IMR-90 (cell line): ENCODE data around the gene RAI1. TPM values are rescaled to one million over a fixed set of nuclear protein-coding genes. Genes with fewer than 3 reads are reported as not detected.

Experiments
- ATAC-seq: fragments of 200-7000 bp; cut with Tn5 transposase; 2 replicates; pipeline ENCODE4 v1.9.1; 2020; ENCODE audit warnings: low read depth, mild to moderate bottlenecking, moderate library complexity
- BruUV-seq: library from RNA; stranded (reverse); fragments of 400-500 nt; replicated peaks from 2 replicates; lab custom pipeline; 2021; lab: Mats Ljungman, UMichigan
- CTCF ChIA-PET: fragments of 300-600 bp; formaldehyde crosslinking; extraction: SDS; loops from one replicate; lab custom pipeline; 2021; ENCODE audit warnings: antibody characterized with exemption; lab: Yijun Ruan, JAX
- POLR2A ChIA-PET: fragments of 300-600 bp; sonication (Branson Sonifier 250); formaldehyde crosslinking; loops from one replicate; lab custom pipeline; 2022; ENCODE audit warnings: antibody characterized with exemption; ENCODE audit not compliant: unreplicated experiment; lab: Charles Lee
- DNase-seq: peaks from one replicate; pipeline ENCODE4 v3.0.0; 2013
- H2AFZ ChIP-seq: replicated peaks from 2 replicates; pipeline ENCODE3; 2013; ENCODE audit warnings: low read length, mild to moderate bottlenecking; ENCODE audit not compliant: poor library complexity
- H2AK5ac ChIP-seq: 2 replicates; pipeline ENCODE4 v1.6.1; 2013; ENCODE audit warnings: low read depth, low read length, inconsistent platforms
- H2AK9ac ChIP-seq: replicated peaks from 2 replicates; pipeline ENCODE3; 2013; ENCODE audit warnings: mild to moderate bottlenecking, low read depth, low read length, moderate library complexity; ENCODE audit not compliant: poor library complexity
- H2BK120ac ChIP-seq: 2 replicates; pipeline ENCODE4 v1.6.1; 2013; ENCODE audit warnings: low read depth, low read length, inconsistent platforms
- H2BK15ac ChIP-seq: 3 replicates; pipeline ENCODE4 v1.6.1; 2013; ENCODE audit warnings: low read depth, low read length, inconsistent platforms
- H2BK20ac ChIP-seq: 2 replicates; pipeline ENCODE4 v1.6.1; 2013; ENCODE audit warnings: low read depth, mild to moderate bottlenecking, inconsistent platforms, low read length, moderate library complexity
- H2BK5ac ChIP-seq: 2 replicates; pipeline ENCODE4 v1.6.1; 2013; ENCODE audit warnings: mild to moderate bottlenecking, low read depth, low read length, inconsistent platforms; ENCODE audit not compliant: poor library complexity, severe bottlenecking
- H3K14ac ChIP-seq: replicated peaks from 2 replicates; pipeline ENCODE4 v1.6.1; 2013; ENCODE audit warnings: low read depth, low read length, inconsistent platforms
- H3K18ac ChIP-seq: 2 replicates; pipeline ENCODE4 v1.6.1; 2013; ENCODE audit warnings: low read depth, low read length, control low read depth
- H3K23ac ChIP-seq: 2 replicates; pipeline ENCODE4 v1.6.1; 2013; ENCODE audit warnings: low read depth, low read length, inconsistent platforms
- H3K27ac ChIP-seq: 2 replicates; pipeline ENCODE4 v1.5.1; 2013; ENCODE audit warnings: mild to moderate bottlenecking, control low read depth, low read length; ENCODE audit not compliant: insufficient read depth
- H3K27me3 ChIP-seq: 2 replicates; pipeline ENCODE4 v1.6.1; 2013; ENCODE audit warnings: low read length; ENCODE audit not compliant: control insufficient read depth, insufficient read depth
- H3K36me3 ChIP-seq: 2 replicates; pipeline ENCODE4 v1.6.1; 2013; ENCODE audit warnings: low read length, mixed read lengths; ENCODE audit not compliant: control insufficient read depth, insufficient read depth
- H3K4ac ChIP-seq: 2 replicates; pipeline ENCODE4 v1.6.1; 2013; ENCODE audit warnings: low read depth, low read length, inconsistent platforms
- H3K4me1 ChIP-seq: 2 replicates; pipeline ENCODE4 v1.6.1; 2013; ENCODE audit warnings: low read length, mixed read lengths; ENCODE audit not compliant: control insufficient read depth, insufficient read depth
- H3K4me2 ChIP-seq: 2 replicates; pipeline ENCODE4 v1.6.1; 2013; ENCODE audit warnings: low read depth, mild to moderate bottlenecking, control low read depth, low read length, moderate library complexity
- H3K4me3 ChIP-seq: 2 replicates; pipeline ENCODE4 v1.5.1; 2013; ENCODE audit warnings: low read depth, mild to moderate bottlenecking, control low read depth, low read length, moderate library complexity; ENCODE audit not compliant: insufficient read depth
- H3K56ac ChIP-seq: 2 replicates; pipeline ENCODE4 v1.6.1; 2013; ENCODE audit warnings: low read length, inconsistent platforms; ENCODE audit not compliant: insufficient read depth; ENCODE audit errors: extremely low read depth
- H3K79me1 ChIP-seq, 2 experiments: 2 replicates each; pipeline ENCODE4 v1.6.1; 2013; ENCODE audit warnings: low read length in 2 of 2, inconsistent platforms in 1 of 2, low read depth in 1 of 2
- H3K9ac ChIP-seq: 2 replicates; pipeline ENCODE4 v1.6.1; 2013; ENCODE audit warnings: low read depth, low read length, control low read depth
- H3K9me1 ChIP-seq: 2 replicates; pipeline ENCODE4 v1.6.1; 2013; ENCODE audit warnings: low read length, inconsistent platforms; ENCODE audit not compliant: insufficient read depth
- H3K9me3 ChIP-seq: 2 replicates; pipeline ENCODE4 v1.6.1; 2013; ENCODE audit warnings: low read length; ENCODE audit not compliant: control insufficient read depth, insufficient read depth
- H4K20me1 ChIP-seq: 2 replicates; pipeline ENCODE4 v1.6.1; 2013; ENCODE audit warnings: low read length, inconsistent platforms; ENCODE audit not compliant: insufficient read depth
- H4K5ac ChIP-seq: 2 replicates; pipeline ENCODE4 v1.6.1; 2013; ENCODE audit warnings: mild to moderate bottlenecking, low read depth, low read length, control low read depth
- H4K8ac ChIP-seq, 2 experiments: 2 replicates each; pipeline ENCODE4 v1.6.1; 2013; ENCODE audit warnings: low read depth in 2 of 2, low read length in 2 of 2, control low read depth in 1 of 2, inconsistent platforms in 1 of 2
- H4K91ac ChIP-seq: 2 replicates; pipeline ENCODE4 v1.6.1; 2013; ENCODE audit warnings: low read depth, low read length, inconsistent platforms; ENCODE audit not compliant: insufficient read depth
- BHLHE40 ChIP-seq: fragments of 150-350 bp; IDR thresholded peaks from 2 replicates; pipeline ENCODE4 v1.6.1; 2016; ENCODE audit warnings: mild to moderate bottlenecking, low read depth, low read length
- CEBPB ChIP-seq: IDR thresholded peaks from 2 replicates; pipeline ENCODE4 v1.6.1; 2012; ENCODE audit warnings: low read depth, low read length, improper control_type of control experiment
- CHD1 ChIP-seq: IDR thresholded peaks from 2 replicates; pipeline ENCODE4 v1.6.1; 2012; ENCODE audit warnings: low read depth, low read length, improper control_type of control experiment
- FOS ChIP-seq: fragments of 150-350 bp; IDR thresholded peaks from 2 replicates; pipeline ENCODE4 v1.6.1; 2016; ENCODE audit warnings: low read depth, low read length
- RAD21 ChIP-seq: IDR thresholded peaks from 2 replicates; pipeline ENCODE4 v1.6.1; 2012; ENCODE audit warnings: low read length, improper control_type of control experiment
- RFX5 ChIP-seq: IDR thresholded peaks from 2 replicates; pipeline ENCODE4 v1.8.0; 2012; ENCODE audit warnings: low read depth, mild to moderate bottlenecking, low read length, moderate library complexity
- WGBS, 2 experiments: methylation state at CpG; one replicate each; pipeline versions ENCODE4 v1.1.5 to v1.1.7; 2013; ENCODE audit warnings: missing lambda C conversion rate in 2 of 2; ENCODE audit not compliant: insufficient read length in 1 of 2; ENCODE audit errors: extremely low coverage in 2 of 2; 5-methylcytosine and 5-hydroxymethylcytosine counted together
- dilution Hi-C: fragments of 300-500 bp; cut with HindIII; formaldehyde crosslinking; loops from one replicate; pipeline ENCODE4 v1.14.3; 2018; ENCODE audit warnings: low sequenced_read_pairs; ENCODE audit not compliant: unreplicated experiment
- in situ Hi-C: fragments of 300-500 bp; cut with MboI; formaldehyde crosslinking; loops from 3 replicates; pipeline ENCODE4 v1.14.3; 2019; ENCODE audit warnings: low sequenced_read_pairs, inconsistent platforms, mixed read lengths
- intact Hi-C: fragments of 100-400 bp; cut with micrococcal nuclease; formaldehyde crosslinking; loops from 2 replicates; pipeline ENCODE4 v1.10.0; 2022
- polyA plus RNA-seq, 3 experiments: library from polyadenylated mRNA; depleted of rRNA; stranded (reverse); fragments of >200 nt; gene quantifications; 2 replicates each; pipeline ENCODE4 v1.2.3, GENCODE V29; 2012; ENCODE audit warnings: low replicate concordance in 1 of 3
- total RNA-seq: library from RNA; depleted of rRNA; stranded (reverse); fragments of >200 nt; gene quantifications from 2 replicates; pipeline ENCODE4 v1.2.3, GENCODE V29; 2012
- TF ChIP-seq, protein P1 (sequence below): fragments of 150-350 bp; IDR thresholded peaks from 2 replicates; pipeline ENCODE4 v1.6.1; 2017; ENCODE audit warnings: mild to moderate bottlenecking, antibody characterized with exemption, low read length, low read depth
- TF ChIP-seq, protein P2 (sequence below): fragments of 150-350 bp; IDR thresholded peaks from 2 replicates; pipeline ENCODE4 v1.6.1; 2016; ENCODE audit warnings: low read depth, mild to moderate bottlenecking, low read length, moderate library complexity, borderline replicate concordance

RAI1 gene
- total and polyA plus RNA-seq, 2 of the 4 experiments (the other 2 are of a cell fraction) = 1.8 to 10.5 TPM

GRCh38 chr17:17645961-17646360 lies 35.3 kb upstream of the RAI1 start:
- in situ Hi-C loops = loop anchor here (25.0 kb wide), 1 partner anchor 634 kb away; no protein-coding TSS in a partner anchor
- Histone ChIP-seq H3K14ac (no peak overlapping the region), H4K5ac (no peak overlapping the region)

More at GRCh38 chr17:17645961-17646360, 35.3 kb upstream of the RAI1 start:
- H3K4me1 ChIP-seq = peaks cover 3% of the 10 kb centered on the region; the same call in 1 of the 2 replicates
- H3K36me3 ChIP-seq = no peaks in the 10 kb centered on the region
- no peak overlapping the region for H3K4me2 ChIP-seq
- TF ChIP-seq, protein P1, sequence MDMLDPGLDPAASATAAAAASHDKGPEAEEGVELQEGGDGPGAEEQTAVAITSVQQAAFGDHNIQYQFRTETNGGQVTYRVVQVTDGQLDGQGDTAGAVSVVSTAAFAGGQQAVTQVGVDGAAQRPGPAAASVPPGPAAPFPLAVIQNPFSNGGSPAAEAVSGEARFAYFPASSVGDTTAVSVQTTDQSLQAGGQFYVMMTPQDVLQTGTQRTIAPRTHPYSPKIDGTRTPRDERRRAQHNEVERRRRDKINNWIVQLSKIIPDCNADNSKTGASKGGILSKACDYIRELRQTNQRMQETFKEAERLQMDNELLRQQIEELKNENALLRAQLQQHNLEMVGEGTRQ = no peak
- TF ChIP-seq FOS (no peak), CEBPB (peak; percentile 44; the same call in 1 of the 2 replicates), RFX5 (no peak), RAD21 (no peak), CHD1 (no peak), BHLHE40 (no peak)
- TF ChIP-seq, protein P2, sequence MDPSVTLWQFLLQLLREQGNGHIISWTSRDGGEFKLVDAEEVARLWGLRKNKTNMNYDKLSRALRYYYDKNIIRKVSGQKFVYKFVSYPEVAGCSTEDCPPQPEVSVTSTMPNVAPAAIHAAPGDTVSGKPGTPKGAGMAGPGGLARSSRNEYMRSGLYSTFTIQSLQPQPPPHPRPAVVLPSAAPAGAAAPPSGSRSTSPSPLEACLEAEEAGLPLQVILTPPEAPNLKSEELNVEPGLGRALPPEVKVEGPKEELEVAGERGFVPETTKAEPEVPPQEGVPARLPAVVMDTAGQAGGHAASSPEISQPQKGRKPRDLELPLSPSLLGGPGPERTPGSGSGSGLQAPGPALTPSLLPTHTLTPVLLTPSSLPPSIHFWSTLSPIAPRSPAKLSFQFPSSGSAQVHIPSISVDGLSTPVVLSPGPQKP = no peak
- no TSS peak for BruUV-seq
- no peaks in the 10 kb centered on the region for H4K20me1 ChIP-seq
- H2AFZ ChIP-seq = peak overlapping the region; percentile 41
- no peak overlapping the region for H3K18ac ChIP-seq
- H2BK20ac ChIP-seq = no peak overlapping the region
- CTCF ChIA-PET = no interaction called here
- H3K9me1 ChIP-seq = no peaks in the 10 kb centered on the region
- no peak overlapping the region for H3K56ac ChIP-seq
- POLR2A ChIA-PET = no interaction called here
- H2BK15ac ChIP-seq = no peak overlapping the region
- no peak overlapping the region for H2AK9ac ChIP-seq
- no peak overlapping the region for H3K27ac ChIP-seq
- H3K79me1 ChIP-seq = no peaks in the 10 kb centered on the region
- ATAC-seq (0 out of 2 replicates have a peak, but pooled peaks have one; percentile 35), DNase-seq (peak; percentile 28)
- no peak overlapping the region for H2BK120ac ChIP-seq
- no peak overlapping the region for H4K8ac ChIP-seq
- no peak overlapping the region for H3K23ac ChIP-seq
- H4K91ac ChIP-seq = no peak overlapping the region
- no peak overlapping the region for H2AK5ac ChIP-seq
- no peak overlapping the region for H3K4me3 ChIP-seq
- H3K4ac ChIP-seq = no peak overlapping the region
- no CpG with 5 or more reads among the region's 2 CpGs for WGBS, 2 experiments
- peaks cover 21% of the 10 kb centered on the region for H3K27me3 ChIP-seq
- intact Hi-C loops (no loop called here), dilution Hi-C loops (no loop called here)
- H3K9me3 ChIP-seq = peaks cover 3% of the 10 kb centered on the region
- no peak overlapping the region for H3K9ac ChIP-seq
- no peak overlapping the region for H2BK5ac ChIP-seq
